ENCODE measurements around the gene ZNF277. TPM values are rescaled to one million over a fixed set of nuclear protein-coding genes. Genes with fewer than 3 reads are reported as not detected.

Gene ZNF277
- total and polyA plus RNA-seq, 2 experiments from 2014 or later: 10.0 to 34.6 TPM

DNA sequence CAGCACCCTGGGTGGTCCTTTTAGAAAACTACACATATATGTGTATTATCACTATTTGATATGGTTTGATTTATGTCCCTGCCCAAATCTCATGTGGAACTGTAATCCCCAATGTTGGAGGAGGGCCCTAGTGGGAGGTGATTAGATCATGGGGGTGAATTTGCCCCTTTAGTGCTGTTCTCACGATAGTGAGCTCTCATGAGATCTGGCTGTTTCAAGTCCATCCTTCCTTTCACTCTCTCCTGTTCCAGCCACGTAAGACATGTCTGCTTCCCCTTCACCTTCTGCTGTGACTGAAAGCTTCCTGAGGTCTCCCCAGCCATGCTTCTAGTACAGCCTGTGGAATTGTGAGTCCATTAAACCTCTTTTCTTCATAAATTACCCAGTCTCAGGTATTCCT, 37.6 kb upstream of the ZNF277 start:
- WGBS (ENCODE audit: low lambda C conversion rate, missing lambda C conversion rate): 98% methylated on average over 2 of the region's 2 CpGs
- no peaks in the 10 kb centered on the region for H3K9me2 ChIP-seq (replicated peaks; ENCODE audit: insufficient read depth)
- H4K20me1 ChIP-seq (ENCODE audit: insufficient read depth, poor library complexity, severe bottlenecking): no peaks in the 10 kb centered on the region
- no peak for DNase-seq (ENCODE audit: low spot score)
- peaks cover 36% of the 10 kb centered on the region for H3K79me2 ChIP-seq
- no peak overlapping the region for H3K4me3 ChIP-seq
- H3K27ac ChIP-seq: no peak overlapping the region
- H3K27me3 ChIP-seq: no peaks in the 10 kb centered on the region
- no peak overlapping the region for H3K4me2 ChIP-seq
- H3K9me3 ChIP-seq (ENCODE audit: low read depth): no peaks in the 10 kb centered on the region
- no peaks in the 10 kb centered on the region for H3K36me3 ChIP-seq (replicated peaks; ENCODE audit: insufficient read depth, low read depth)
- TF ChIP-seq EZH2 (IDR thresholded peaks at IDR 0.05; ENCODE audit: borderline replicate concordance) (no peak), EZH2phosphoT487 (IDR thresholded peaks at IDR 0.05; ENCODE audit: low read depth, severe bottlenecking, unreplicated experiment) (no peak)
- TF ChIP-seq, protein P1, sequence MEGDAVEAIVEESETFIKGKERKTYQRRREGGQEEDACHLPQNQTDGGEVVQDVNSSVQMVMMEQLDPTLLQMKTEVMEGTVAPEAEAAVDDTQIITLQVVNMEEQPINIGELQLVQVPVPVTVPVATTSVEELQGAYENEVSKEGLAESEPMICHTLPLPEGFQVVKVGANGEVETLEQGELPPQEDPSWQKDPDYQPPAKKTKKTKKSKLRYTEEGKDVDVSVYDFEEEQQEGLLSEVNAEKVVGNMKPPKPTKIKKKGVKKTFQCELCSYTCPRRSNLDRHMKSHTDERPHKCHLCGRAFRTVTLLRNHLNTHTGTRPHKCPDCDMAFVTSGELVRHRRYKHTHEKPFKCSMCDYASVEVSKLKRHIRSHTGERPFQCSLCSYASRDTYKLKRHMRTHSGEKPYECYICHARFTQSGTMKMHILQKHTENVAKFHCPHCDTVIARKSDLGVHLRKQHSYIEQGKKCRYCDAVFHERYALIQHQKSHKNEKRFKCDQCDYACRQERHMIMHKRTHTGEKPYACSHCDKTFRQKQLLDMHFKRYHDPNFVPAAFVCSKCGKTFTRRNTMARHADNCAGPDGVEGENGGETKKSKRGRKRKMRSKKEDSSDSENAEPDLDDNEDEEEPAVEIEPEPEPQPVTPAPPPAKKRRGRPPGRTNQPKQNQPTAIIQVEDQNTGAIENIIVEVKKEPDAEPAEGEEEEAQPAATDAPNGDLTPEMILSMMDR (IDR thresholded peaks at IDR 0.05; ENCODE audit: poor library complexity): no peak
- H3K4me1 ChIP-seq (ENCODE audit: insufficient read depth): no peaks in the 10 kb centered on the region
- H2AFZ ChIP-seq: no peak overlapping the region

- Histone ChIP-seq H3K9me3 (ENCODE audit: low read depth) (no peaks in the 10 kb centered on the region), H3K27me3 (no peaks in the 10 kb centered on the region), H3K4me2 (no peak overlapping the region), H2AFZ (no peak overlapping the region), H3K79me2 (peaks cover 42% of the 10 kb centered on the region), H3K4me3 (no peak overlapping the region), H3K9me2 (replicated peaks; ENCODE audit: insufficient read depth) (no peaks in the 10 kb centered on the region), H3K4me1 (ENCODE audit: insufficient read depth) (no peaks in the 10 kb centered on the region), H4K20me1 (ENCODE audit: insufficient read depth, poor library complexity, severe bottlenecking) (no peaks in the 10 kb centered on the region), H3K27ac (no peak overlapping the region), H3K36me3 (replicated peaks; ENCODE audit: insufficient read depth, low read depth) (no peaks in the 10 kb centered on the region)
- no peak for DNase-seq (ENCODE audit: low spot score)
- TF ChIP-seq, protein P1 (IDR thresholded peaks at IDR 0.05; ENCODE audit: poor library complexity): no peak
- TF ChIP-seq EZH2phosphoT487 (IDR thresholded peaks at IDR 0.05; ENCODE audit: low read depth, severe bottlenecking, unreplicated experiment) (no peak), EZH2 (IDR thresholded peaks at IDR 0.05; ENCODE audit: borderline replicate concordance) (no peak)
- WGBS (ENCODE audit: low lambda C conversion rate, missing lambda C conversion rate): 100% methylated on average over 1 of the region's 1 CpG
Observed at GRCh38 chr7:112171673-112172072, 34.8 kb upstream of the ZNF277 start.

- no peaks in the 10 kb centered on the region for H4K20me1 ChIP-seq (ENCODE audit: insufficient read depth, poor library complexity, severe bottlenecking)
- H3K27ac ChIP-seq: peak overlapping the region; percentile 18
- no peaks in the 10 kb centered on the region for H3K36me3 ChIP-seq (replicated peaks; ENCODE audit: insufficient read depth, low read depth)
- no peak overlapping the region for H3K4me3 ChIP-seq
- H2AFZ ChIP-seq: no peak overlapping the region
- no peak overlapping the region for H3K4me2 ChIP-seq
- TF ChIP-seq EZH2 (IDR thresholded peaks at IDR 0.05; ENCODE audit: borderline replicate concordance): no peak
- TF ChIP-seq EZH2phosphoT487 (IDR thresholded peaks at IDR 0.05; ENCODE audit: low read depth, severe bottlenecking, unreplicated experiment): no peak
- TF ChIP-seq, protein P1 (IDR thresholded peaks at IDR 0.05; ENCODE audit: poor library complexity): no peak
- H3K4me1 ChIP-seq (ENCODE audit: insufficient read depth): no peaks in the 10 kb centered on the region
- 60% methylated on average over 8 of the region's 8 CpGs for WGBS (ENCODE audit: low lambda C conversion rate, missing lambda C conversion rate)
- H3K9me3 ChIP-seq (ENCODE audit: low read depth): no peaks in the 10 kb centered on the region
- no peaks in the 10 kb centered on the region for H3K9me2 ChIP-seq (replicated peaks; ENCODE audit: insufficient read depth)
- H3K79me2 ChIP-seq: peaks cover 43% of the 10 kb centered on the region
- no peaks in the 10 kb centered on the region for H3K27me3 ChIP-seq
- no peak for DNase-seq (ENCODE audit: low spot score)
Observed at GRCh38 chr7:112172870-112173567, 33.5 kb upstream of the ZNF277 start.

Data from hepatocyte (in vitro differentiated cells).